HPDE6-E6E7 (cell line): ENCODE measurements around the gene YWHAE.
A peak's percentile ranks its signal among the peaks of the same experiment; 100 is the strongest.
"Not testable (repeated sequence)": the region's sequence is repeated elsewhere in the genome, so short reads cannot be mapped to it uniquely, and the experiment has no call there.

ENCODE experiments used
- DNase-seq: peaks from one replicate; pipeline ENCODE4 v3.0.0; 2011; ENCODE audit warnings: missing footprints; ENCODE audit errors: extremely low spot score

Gene YWHAE

GRCh38 chr17:1399679-1400512, at the start of gene YWHAE:
Gene YWHAE, minus strand, starts transcription at chr17:1400222. Its CDS starts 112 bp downstream, at chr17:1400110.
- peak; percentile 90 for DNase-seq

- DNase-seq: no peak
These were observed 49.5 kb upstream of the YWHAE start for GRCh38 chr17:1449412-1449967.

- no peak for DNase-seq
These were observed 47.0 kb upstream of the YWHAE start for GRCh38 chr17:1447052-1447451.

- no peak for DNase-seq
These were observed 46.2 kb upstream of the YWHAE start for GRCh38 chr17:1446201-1446600.

GRCh38 chr17:1445695-1446094, 45.7 kb upstream of the YWHAE start:
- not testable (repeated sequence) for DNase-seq

- DNase-seq: not testable (repeated sequence)
These were observed 42.7 kb upstream of the YWHAE start for GRCh38 chr17:1442721-1443120.

GRCh38 chr17:1442187-1442586, 42.2 kb upstream of the YWHAE start:
- no peak for DNase-seq

- DNase-seq: no peak
These were observed 40.9 kb upstream of the YWHAE start for GRCh38 chr17:1440921-1441320.

GRCh38 chr17:1438593-1439083, 38.6 kb upstream of the YWHAE start:
- no peak for DNase-seq

- no peak for DNase-seq
These were observed 35.3 kb upstream of the YWHAE start for GRCh38 chr17:1435326-1435725.

- no peak for DNase-seq
These were observed 34.1 kb upstream of the YWHAE start for GRCh38 chr17:1434150-1434549.

GRCh38 chr17:1431631-1432104, 31.6 kb upstream of the YWHAE start:
- DNase-seq: no peak

GRCh38 chr17:1423456-1424135, 23.6 kb upstream of the YWHAE start:
- DNase-seq: peak; percentile 53

- peak; percentile 95 for DNase-seq
These were observed 22.9 kb upstream of the YWHAE start for GRCh38 chr17:1422885-1423284.

- no peak for DNase-seq
These were observed 21.4 kb upstream of the YWHAE start for GRCh38 chr17:1421470-1421869.

- no peak for DNase-seq
These were observed 21.0 kb upstream of the YWHAE start for GRCh38 chr17:1420981-1421380.

GRCh38 chr17:1420163-1420562, 20.1 kb upstream of the YWHAE start:
- DNase-seq: no peak

- not testable (repeated sequence) for DNase-seq
These were observed 18.5 kb upstream of the YWHAE start for GRCh38 chr17:1418476-1418875.

GRCh38 chr17:1416414-1416813, 16.4 kb upstream of the YWHAE start:
- DNase-seq: no peak

- DNase-seq: no peak
These were observed 14.6 kb upstream of the YWHAE start for GRCh38 chr17:1414634-1415033.

GRCh38 chr17:1414001-1414574, 14.1 kb upstream of the YWHAE start:
- DNase-seq: no peak

GRCh38 chr17:1413281-1413791, 13.3 kb upstream of the YWHAE start:
- DNase-seq: peak; percentile 52
